Nucleus accumbens (tissue), 56 donors: ENCODE measurements around the gene CDH13.

Experiments used
- DNase-seq, 56 donors: peaks; one replicate each; lab custom pipeline; 2025; lab: John Stamatoyannopoulos, UW

The CDH13 gene

GRCh38 chr16:83826146-83826913 lies 1199.6 kb downstream of the CDH13 start:
- DNase-seq: peak in 53 of 56 donors; percentile 22 to 91 (median 69)

- DNase-seq: no peak
These were observed 1203.5 kb downstream of the CDH13 start for GRCh38 chr16:83830091-83830768.

GRCh38 chr16:83830769-83831455 lies 1204.1 kb downstream of the CDH13 start:
- DNase-seq: no peak

GRCh38 chr16:83831456-83831987 lies 1204.8 kb downstream of the CDH13 start:
- no peak for DNase-seq

- DNase-seq: no peak
These were observed 1207.2 kb downstream of the CDH13 start for GRCh38 chr16:83833921-83834320.

GRCh38 chr16:83835586-83836566 lies 1209.1 kb downstream of the CDH13 start:
- no peak for DNase-seq

- no peak for DNase-seq
These were observed 1210.8 kb downstream of the CDH13 start for GRCh38 chr16:83837566-83837965.

GRCh38 chr16:83838151-83838550 lies 1211.4 kb downstream of the CDH13 start:
- no peak for DNase-seq

GRCh38 chr16:83839561-83839960 lies 1212.8 kb downstream of the CDH13 start:
- no peak for DNase-seq

GRCh38 chr16:83840060-83840617 lies 1213.4 kb downstream of the CDH13 start:
- no peak for DNase-seq

- no peak for DNase-seq
These were observed 1215.5 kb downstream of the CDH13 start for GRCh38 chr16:83842291-83842690.

- DNase-seq: no peak
These were observed 1216.2 kb downstream of the CDH13 start for GRCh38 chr16:83842756-83843507.

GRCh38 chr16:83843657-83844056 lies 1216.9 kb downstream of the CDH13 start:
- DNase-seq: no peak

GRCh38 chr16:83845263-83845662 lies 1218.5 kb downstream of the CDH13 start:
- DNase-seq: no peak

- no peak for DNase-seq
These were observed 1220.8 kb downstream of the CDH13 start for GRCh38 chr16:83847371-83848225.

- no peak for DNase-seq
These were observed 1222.7 kb downstream of the CDH13 start for GRCh38 chr16:83849421-83849820.
